Myocyte (in vitro differentiated cells): ENCODE data around the gene GOT1. TPM values are rescaled to one million over a fixed set of nuclear protein-coding genes. Genes with fewer than 3 reads are reported as not detected.

Source experiments
- DNase-seq: peaks from one replicate; pipeline ENCODE4 v3.0.0-alpha.2; 2012; ENCODE audit warnings: low read depth
- total RNA-seq: library from RNA; depleted of rRNA; stranded (reverse); fragments of >200 nt; gene quantifications from 2 replicates; pipeline ENCODE4 v1.2.3, GENCODE V29; 2014

GOT1 gene
- total RNA-seq, 1 donor from 2014 or later = 53.3 TPM

GRCh38 chr10:99433378-99434020 lies 3.1 kb upstream of the GOT1 start:
- DNase-seq = peak; percentile 33

GRCh38 chr10:99432881-99433280 lies 2.5 kb upstream of the GOT1 start:
- no peak for DNase-seq

DNA sequence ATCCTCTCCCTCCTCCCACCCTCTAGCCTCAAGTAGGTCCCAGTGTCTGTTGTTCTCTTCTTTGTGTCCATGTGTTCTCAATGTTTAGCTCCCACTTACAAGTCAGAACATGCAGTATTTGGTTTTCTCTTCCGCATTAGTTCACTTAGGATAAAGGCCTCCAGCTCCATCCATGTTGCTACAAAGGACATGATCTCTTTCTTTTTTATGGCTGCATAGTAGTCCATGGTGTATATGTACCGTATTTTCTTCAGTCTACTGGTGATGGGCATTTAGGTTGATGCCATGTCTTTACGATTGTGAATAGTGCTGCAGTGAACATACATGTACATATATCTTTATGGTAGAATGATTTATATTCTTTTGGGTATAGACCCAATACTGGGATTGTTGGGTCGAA lies 1.6 kb upstream of the GOT1 start:
- DNase-seq = no peak

DNA sequence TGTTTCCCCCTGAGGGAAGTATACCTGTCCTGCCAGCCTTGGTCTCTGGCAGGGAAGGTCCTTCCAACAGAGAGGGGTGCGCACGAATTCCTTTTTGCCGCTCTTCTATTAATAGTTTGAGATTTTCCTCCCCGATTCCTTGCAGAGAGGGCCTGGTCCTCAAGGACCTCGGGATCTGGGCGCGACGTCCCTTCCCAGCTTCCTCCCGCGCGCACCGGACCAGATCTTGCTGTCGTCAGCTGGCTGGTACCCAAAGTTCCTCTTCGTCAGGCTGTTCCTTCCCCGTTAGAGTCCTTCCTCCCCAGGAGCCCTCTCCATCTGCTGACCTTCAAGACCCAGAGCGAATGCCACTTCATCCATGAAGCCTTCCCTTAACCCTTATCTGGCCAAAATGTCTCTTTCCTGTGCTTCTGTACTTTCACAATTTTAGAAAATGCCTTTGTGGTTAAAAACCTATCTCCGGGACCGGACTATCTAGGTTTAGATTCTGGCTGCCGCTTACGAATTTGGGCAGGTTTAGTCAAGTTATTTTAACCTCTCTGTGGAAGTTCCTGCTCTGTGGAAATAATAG lies 851 bp upstream of the GOT1 start:
- peak; percentile 40 for DNase-seq

GRCh38 chr10:99430116-99430450 lies 341 bp downstream of the GOT1 start:
- DNase-seq = no peak

- DNase-seq = no peak
These were observed 818 bp downstream of the GOT1 start for GRCh38 chr10:99429517-99430095.

- DNase-seq = no peak
These were observed 2.7 kb downstream of the GOT1 start for GRCh38 chr10:99427566-99428190.

- no peak for DNase-seq
These were observed 3.7 kb downstream of the GOT1 start for GRCh38 chr10:99426689-99427088.

DNA sequence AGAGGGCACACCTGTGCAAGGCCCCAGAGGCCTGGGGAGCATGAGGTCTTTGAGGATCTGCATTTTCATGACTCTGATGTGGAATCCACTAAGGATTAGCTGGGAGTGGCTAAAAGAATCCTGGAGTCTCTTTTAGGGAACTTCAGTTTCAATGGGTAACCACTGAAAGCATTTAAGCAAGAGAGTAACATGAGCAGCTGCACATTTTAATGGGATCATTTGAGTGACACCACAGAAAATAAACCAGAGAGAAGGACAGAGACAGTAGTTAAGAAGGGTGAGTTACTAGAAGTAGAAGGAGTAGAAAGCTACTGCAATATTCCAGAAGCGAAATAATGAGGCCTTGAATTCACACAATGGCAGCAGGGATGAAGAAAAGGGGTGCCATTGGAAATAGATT lies 5.2 kb downstream of the GOT1 start:
- DNase-seq = peak; percentile 87

- DNase-seq = peak; percentile 23
These were observed 5.8 kb downstream of the GOT1 start for GRCh38 chr10:99424656-99425055.

GRCh38 chr10:99422529-99423096 lies 7.8 kb downstream of the GOT1 start:
- no peak for DNase-seq

- no peak for DNase-seq
These were observed 9.1 kb downstream of the GOT1 start for GRCh38 chr10:99421233-99421739.

DNA sequence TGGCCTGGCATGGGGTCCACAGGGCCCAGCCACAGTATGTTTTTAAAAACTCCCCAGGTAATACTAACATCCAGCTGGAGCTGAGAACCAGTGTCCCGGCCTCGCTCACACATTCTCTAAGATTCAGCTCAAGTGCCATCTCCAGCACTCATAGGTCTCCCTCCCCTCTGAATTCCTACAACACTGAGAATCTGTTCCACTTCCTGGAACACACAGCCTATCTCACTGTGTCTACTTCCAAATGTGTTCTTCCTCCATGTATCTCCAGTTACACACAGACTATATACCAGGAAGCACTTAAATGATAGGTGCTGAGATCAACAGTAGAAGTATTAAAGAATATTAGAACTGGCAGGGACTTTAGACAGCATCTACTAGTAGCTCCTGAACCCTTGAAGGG lies 10.7 kb downstream of the GOT1 start:
- DNase-seq = no peak

DNA sequence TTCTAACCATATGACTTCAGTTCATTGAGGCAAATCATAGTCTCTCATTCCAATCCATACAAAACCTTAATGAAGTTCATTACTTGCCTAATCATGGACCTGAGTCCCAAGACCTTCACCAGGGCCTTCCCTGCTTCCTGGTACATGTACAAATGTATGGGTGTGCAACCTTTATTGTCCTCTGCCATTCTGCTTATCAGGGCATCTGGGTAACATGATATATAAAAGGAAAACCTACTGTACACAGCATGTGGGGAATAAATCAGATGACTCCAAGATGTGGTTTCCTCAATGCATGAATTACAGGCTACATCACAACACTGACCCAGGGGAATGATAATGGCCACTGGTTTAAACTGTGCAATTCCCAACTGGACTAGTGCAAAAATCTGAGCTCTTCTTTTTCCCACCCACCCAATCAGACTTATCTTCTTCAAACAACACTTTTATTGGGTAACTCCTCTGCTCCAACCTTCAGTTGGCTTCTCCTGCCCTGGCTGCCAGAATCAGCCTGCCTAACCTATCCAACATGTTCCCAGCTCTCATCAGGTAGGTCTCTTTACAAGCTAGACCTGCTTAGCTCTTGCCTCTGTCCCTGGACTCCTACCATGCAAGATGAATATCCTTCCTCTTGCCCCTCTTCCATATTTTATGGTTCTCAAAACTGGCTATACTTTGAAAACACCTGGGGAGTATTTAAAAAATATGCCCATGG lies 11.4 kb downstream of the GOT1 start:
- no peak for DNase-seq

DNA sequence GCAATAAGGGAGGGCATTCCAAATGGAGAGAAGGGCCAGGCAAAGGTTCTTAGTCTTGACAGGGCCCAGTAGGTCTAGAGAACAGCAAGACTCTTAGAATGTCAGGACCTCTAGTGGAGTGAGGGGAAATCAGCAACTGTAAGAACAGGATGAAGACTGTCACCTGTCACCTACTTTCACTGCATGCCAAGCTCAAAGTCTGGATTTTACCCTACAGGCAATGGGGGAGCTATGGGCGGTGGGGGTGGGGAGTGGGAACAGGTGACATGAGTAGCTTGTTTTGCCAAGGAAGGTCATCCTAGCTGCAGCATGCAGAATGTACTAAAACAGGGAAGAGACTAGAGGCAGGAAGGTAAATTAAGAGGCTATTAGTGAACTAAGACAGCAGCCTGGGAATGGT lies 18.3 kb downstream of the GOT1 start:
- DNase-seq = no peak

GRCh38 chr10:99411546-99411945 lies 18.9 kb downstream of the GOT1 start:
- DNase-seq = no peak

- DNase-seq = no peak
These were observed 19.5 kb downstream of the GOT1 start for GRCh38 chr10:99410876-99411275.

DNA sequence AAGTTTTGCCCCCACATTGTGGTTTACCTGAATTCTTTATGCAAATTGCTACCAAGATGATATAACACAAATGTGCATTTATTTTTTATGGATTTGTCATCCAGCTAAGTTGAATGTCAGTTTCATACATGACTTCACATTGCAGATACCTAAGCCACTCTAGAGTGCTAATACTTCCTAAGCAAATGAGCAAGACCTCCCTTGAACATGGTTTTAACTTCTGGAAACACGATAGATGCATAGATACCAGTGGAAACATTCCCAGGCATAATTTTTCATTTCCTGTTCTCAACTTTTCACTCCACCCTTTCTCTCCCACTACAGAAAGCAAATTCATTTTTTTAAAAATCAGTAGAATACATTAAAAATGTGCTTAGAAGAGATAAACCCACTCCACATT lies 20.3 kb downstream of the GOT1 start:
- DNase-seq = no peak

GRCh38 chr10:99406149-99406548 lies 24.3 kb downstream of the GOT1 start:
- DNase-seq = no peak

GRCh38 chr10:99403674-99404073 lies 26.8 kb downstream of the GOT1 start:
- no peak for DNase-seq

DNA sequence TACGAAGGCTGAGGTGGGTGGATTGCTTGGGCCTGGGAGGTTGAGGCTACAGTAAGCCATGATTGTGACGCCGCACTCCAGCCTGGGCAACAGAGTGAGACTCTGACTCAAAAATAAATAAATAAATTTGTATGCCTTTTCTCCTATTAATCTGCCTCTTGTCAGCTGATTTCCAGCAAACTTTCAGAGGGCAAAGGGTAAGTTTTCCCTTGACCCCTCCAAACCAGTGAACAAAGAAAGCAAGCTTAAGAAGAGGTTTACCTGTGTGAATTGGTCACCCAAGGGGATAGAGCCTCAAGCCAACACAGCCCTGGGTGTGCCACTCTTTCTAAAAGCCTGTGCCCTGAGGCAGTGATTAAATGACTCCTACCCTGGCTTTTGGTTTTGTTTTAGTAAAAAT lies 30.8 kb downstream of the GOT1 start:
- DNase-seq = no peak

DNA sequence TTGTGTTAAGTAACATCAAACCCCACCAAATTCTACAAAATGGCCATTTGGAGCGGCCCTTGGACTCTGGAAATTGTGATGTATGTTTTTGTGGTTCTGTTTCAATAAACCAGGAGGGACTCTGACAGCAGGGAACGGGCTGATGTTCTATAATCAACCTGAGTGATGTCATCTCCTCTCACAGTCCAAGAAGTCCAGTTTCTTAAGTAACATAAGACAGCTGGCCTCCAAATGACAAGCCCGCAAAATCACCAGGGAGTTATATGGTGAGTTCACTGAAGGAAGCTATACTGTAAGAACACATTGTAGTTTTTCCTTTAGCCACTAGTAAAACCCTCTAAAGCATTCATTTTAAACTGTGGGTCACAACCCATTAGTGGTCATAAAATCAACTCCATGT lies 34.0 kb downstream of the GOT1 start:
- DNase-seq = peak; percentile 72
